HL-60/S4 treated with retinoic acid at 250 ng/mL for 4 days and 3 days (cell line): ENCODE results near the gene BTBD9.

Experiments
- in situ Hi-C: fragments of 300-500 bp; cut with MboI; formaldehyde crosslinking; loops from 2 replicates; pipeline ENCODE4 v1.7.0; 2022; ENCODE audit warnings: low sequenced_read_pairs

The BTBD9 gene

GRCh38 chr6:38218235-38218634 is 421.5 kb downstream of the BTBD9 start:
- in situ Hi-C loops, result no loop called here

GRCh38 chr6:38216451-38216850 is 423.3 kb downstream of the BTBD9 start:
- in situ Hi-C loops, result no loop called here

DNA sequence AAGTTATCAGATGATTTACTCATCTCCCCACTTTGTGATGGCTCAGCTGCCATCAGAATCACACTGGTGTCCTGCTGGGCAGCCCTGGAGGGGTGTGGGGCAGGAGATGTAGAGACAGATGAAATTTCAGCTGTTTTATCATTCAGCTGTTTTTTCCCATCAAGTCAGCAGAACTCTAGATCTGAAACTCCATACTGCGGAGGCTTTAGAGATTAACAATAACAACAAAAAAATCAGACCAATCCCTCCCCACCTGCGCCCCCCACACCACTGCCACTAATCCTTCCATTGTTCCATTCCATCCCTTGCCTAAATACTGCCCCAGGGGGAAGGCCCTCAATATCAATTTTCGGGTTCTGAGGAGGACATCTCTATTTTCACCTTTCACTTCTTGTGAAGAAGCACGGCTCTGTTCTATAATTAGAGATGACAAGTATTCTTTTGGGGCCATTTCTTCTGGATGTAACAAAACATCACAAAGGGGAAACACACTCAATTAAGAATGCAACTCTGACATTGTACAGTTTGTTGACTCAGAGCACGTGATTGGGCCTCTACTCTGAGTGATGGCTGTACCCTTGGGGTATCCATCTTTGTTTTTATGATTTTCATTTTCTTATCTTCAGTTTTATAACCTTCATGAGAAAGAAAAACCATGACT is 423.9 kb downstream of the BTBD9 start:
- in situ Hi-C loops, result no loop called here

DNA sequence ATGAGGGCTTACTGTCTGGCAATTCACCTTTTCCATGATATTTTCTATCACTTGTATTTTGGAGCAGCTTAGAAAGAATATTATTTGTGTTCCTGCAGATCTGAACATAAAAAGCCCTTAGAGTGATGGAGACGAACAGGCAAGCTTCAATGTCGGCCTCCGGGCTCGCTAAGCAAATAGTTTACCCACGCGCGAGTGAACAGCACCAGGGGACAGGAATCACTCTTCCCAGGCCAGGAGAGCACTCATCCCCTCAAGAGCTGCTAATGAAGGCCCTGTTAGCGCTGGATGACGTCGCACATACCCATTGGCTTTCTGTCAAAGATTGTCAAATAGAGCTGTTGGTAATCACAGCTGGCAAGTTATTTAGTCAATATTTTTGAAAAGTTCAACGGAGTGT is 424.5 kb downstream of the BTBD9 start:
- in situ Hi-C loops, result no loop called here

DNA sequence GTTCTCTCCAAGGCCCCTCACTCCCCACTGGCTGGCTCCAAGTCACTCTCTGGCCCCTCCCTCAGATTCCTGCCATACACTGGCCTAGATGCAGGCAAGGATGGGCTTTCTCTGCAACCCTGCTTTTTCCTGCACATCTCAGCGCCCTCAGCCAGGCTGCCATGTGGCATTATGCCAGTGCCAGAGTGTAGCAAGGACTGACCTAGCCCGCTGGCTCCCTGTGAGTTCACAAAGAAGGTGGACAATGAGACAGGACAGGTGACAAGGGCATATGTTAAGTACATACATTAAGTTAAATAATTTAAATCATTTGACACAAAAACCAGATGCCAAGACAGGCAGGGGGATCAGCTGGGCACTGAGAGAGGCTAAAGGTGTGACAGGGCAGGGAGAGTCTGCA is 425.6 kb downstream of the BTBD9 start:
- in situ Hi-C loops, result no loop called here

DNA sequence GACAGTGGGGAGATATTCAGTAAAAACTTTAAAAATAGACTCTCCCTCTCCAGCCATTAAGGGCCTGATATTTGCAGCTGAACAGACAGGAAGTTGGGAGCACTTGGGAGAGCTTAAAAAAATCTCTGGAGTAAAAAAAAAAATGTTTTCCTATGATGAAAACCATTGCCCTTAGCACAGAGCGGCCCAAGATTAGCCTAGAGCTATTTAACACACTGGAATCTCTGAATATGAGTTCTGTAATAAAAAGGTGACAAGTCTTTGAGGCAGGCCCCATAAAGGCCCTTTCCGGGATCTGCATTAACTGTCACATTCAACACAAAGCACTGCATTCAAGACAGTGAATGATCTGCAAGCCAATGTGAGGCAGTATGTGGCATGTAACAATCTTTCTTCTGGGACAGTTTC is 426.5 kb downstream of the BTBD9 start:
- in situ Hi-C loops, result no loop called here

GRCh38 chr6:38212579-38212978 is 427.1 kb downstream of the BTBD9 start:
- in situ Hi-C loops, result no loop called here

DNA sequence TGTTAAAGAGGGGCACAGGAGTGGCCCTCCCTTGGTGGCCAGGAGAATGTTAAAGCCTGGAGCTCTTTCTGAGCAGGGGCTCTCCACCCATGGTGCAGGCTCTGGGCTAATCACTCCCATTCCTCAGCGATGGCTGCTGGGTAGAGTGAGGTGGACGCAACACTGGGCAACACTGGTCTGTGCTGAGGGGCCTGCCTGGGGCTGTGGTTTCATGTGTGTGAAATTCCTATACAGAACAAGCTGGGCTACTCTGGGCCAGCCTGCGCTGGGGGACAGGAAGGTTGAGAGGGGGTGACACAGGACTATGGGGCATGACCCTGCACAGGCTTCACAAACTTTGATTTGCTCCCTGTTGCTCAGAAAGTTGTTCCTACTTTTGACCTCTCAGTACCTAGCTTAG is 427.6 kb downstream of the BTBD9 start:
- in situ Hi-C loops, result no loop called here

DNA sequence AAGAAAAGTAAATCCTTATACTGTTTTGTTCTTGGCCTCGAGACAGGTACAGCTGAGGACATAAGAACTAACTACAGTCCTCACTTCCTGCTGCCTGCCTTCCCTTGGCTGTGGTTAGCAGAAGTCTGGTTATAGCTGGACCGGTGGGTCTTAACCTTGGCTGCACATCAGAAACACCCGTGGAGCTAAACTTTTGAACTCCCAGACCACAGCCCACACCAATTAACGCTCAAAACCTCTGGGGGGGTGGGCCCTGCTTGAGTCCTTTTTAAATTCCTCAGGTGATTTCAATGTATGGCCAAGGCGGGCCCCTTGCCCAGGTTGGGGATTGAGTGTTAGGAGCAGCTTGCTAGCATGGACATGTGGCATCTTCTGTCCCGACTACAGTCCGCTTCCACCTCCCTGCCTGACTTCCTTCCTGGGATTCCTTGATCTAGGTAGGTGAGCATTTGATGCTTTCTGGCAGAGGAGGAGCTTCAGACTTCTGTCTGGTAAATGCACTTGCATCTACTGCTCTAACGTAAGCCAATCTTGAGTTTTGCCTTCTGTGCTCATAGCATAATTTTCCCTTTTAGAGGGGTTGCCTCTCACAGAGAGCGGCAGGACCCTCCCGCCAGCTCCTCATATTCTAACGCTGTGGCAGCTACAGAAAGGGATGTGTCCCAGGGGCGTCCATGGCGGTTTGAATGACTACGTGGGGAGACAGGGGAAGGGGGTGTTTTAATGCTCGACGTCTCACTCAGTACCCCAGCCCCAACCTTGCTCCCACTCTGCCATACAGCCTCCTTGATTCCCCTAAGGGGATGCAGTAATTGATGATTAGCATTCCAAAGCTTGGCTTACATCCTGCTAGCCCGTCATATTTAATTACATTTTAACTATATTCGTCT is 430.1 kb downstream of the BTBD9 start:
- in situ Hi-C loops, result no loop called here

DNA sequence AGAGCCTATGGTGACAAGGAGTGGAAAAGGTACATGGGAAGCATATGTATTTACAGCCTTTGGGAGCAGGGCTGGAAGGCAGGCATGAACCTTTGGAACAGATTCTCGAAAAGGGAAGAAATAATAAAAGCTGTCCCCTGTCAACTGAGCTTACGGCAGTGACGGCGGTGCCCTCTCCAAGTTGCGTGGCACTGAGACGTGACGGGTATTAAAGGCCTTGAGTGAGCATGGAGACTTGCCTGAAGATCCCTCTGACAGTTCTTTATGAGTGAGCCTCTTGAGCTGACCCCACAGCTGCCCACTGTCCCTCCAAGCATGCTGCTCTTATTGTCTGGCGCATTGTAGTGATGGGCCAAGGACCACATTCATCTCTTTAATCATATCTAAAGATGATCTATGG is 431.7 kb downstream of the BTBD9 start:
- in situ Hi-C loops, result no loop called here

GRCh38 chr6:38207375-38207774 is 432.4 kb downstream of the BTBD9 start:
- in situ Hi-C loops, result no loop called here

DNA sequence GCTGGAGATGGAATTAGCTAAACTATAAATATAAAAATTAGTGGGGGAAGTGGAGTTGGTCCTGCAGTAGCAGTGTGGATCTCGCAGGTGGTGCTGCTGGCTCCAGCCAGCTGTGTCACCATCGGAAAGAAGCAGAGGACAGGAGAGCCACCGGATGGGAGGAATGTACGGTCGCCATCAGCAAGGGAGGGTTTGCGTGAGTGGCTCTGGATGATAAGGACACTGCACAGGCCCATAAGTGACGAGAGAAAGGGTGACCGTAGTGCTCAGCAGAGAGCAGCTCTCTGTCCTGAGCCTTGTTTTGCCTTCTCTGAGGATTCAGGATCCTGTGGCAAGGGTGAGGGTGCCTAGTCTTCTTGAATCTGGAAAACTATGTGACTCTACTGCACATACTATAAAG is 441.5 kb downstream of the BTBD9 start:
- in situ Hi-C loops, result no loop called here

- in situ Hi-C loops, result no loop called here
Observed at GRCh38 chr6:38195113-38195635, 444.6 kb downstream of the BTBD9 start.

DNA sequence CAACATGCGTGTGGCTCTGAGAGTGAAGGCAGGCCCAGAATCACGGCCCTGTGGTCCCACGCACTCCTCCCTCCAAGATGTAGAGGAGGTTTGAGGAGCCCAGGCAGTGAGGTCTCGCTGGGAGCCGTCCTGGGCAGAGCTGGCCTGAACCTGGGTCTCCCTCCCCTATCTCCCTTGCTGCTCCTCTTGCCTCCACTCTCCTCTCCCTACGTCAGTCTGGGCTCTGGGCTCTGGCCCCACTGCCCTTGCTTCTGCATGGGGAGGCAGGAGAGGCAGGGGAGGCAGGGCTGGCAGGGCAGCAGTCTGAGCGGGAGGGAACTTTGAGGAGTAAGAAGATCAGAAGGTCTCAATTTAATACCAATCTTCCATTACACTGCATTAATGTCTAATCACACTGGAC is 445.1 kb downstream of the BTBD9 start:
- in situ Hi-C loops, result no loop called here

GRCh38 chr6:38194282-38194572 is 445.5 kb downstream of the BTBD9 start:
- in situ Hi-C loops, result no loop called here

- in situ Hi-C loops, result no loop called here
Observed at GRCh38 chr6:38193481-38194281, 446.0 kb downstream of the BTBD9 start.

GRCh38 chr6:38193051-38193450 is 446.7 kb downstream of the BTBD9 start:
- in situ Hi-C loops, result no loop called here

- in situ Hi-C loops, result no loop called here
Observed at GRCh38 chr6:38192487-38192886, 447.2 kb downstream of the BTBD9 start.

GRCh38 chr6:38192011-38192410 is 447.7 kb downstream of the BTBD9 start:
- in situ Hi-C loops, result no loop called here

- in situ Hi-C loops, result no loop called here
Observed at GRCh38 chr6:38191418-38191817, 448.3 kb downstream of the BTBD9 start.

- in situ Hi-C loops, result no loop called here
Observed at GRCh38 chr6:38188677-38189335, 450.9 kb downstream of the BTBD9 start.
